ENCODE data around the gene SLC26A8.
"Not testable (repeated sequence)": the region's sequence is repeated elsewhere in the genome, so short reads cannot be mapped to it uniquely, and the experiment has no call there.

The SLC26A8 gene

GRCh38 chr6:36033144-36033543, 8.7 kb upstream of the SLC26A8 start:
- H3K9ac ChIP-seq (ENCODE audit: low read length in 2 of 2); H3K4me3 ChIP-seq (ENCODE audit: low read length in 2 of 2); H3K9me3 ChIP-seq (ENCODE audit: control insufficient read depth in 2 of 2, low read length in 2 of 2); H3K36me3 ChIP-seq (ENCODE audit: control insufficient read depth in 2 of 2, insufficient read depth in 2 of 2, low read length in 2 of 2); H3K27me3 ChIP-seq (ENCODE audit: control insufficient read depth in 1 of 2, insufficient read depth in 2 of 2, low read length in 2 of 2): not testable (repeated sequence)
- Histone ChIP-seq H3K27ac (ENCODE audit: low read length) (peak overlapping the region; percentile 24), H3K4me1 (ENCODE audit: control insufficient read depth, insufficient read depth, low read length) (peaks cover 31% of the 10 kb centered on the region)

GRCh38 chr6:36032261-36032660, 7.8 kb upstream of the SLC26A8 start:
- H3K4me1 ChIP-seq (ENCODE audit: control insufficient read depth, insufficient read depth, low read length) = peaks cover 28% of the 10 kb centered on the region
- no peaks in the 10 kb centered on the region for H3K36me3 ChIP-seq (ENCODE audit: control insufficient read depth in 2 of 2, insufficient read depth in 2 of 2, low read length in 2 of 2)
- H3K27me3 ChIP-seq (ENCODE audit: control insufficient read depth in 1 of 2, insufficient read depth in 2 of 2, low read length in 2 of 2) = no peaks in the 10 kb centered on the region
- no peaks in the 10 kb centered on the region for H3K9me3 ChIP-seq (ENCODE audit: control insufficient read depth in 2 of 2, low read length in 2 of 2)
- H3K27ac ChIP-seq (ENCODE audit: low read length) = peak overlapping the region; percentile 38
- H3K4me3 ChIP-seq (ENCODE audit: low read length in 2 of 2) = peak overlapping the region in 1 of 2 donors; percentile 1
- H3K9ac ChIP-seq (ENCODE audit: low read length in 2 of 2) = no peak overlapping the region

- Histone ChIP-seq H3K4me1 (ENCODE audit: control insufficient read depth, insufficient read depth, low read length) (peaks cover 22% of the 10 kb centered on the region), H3K9me3 (ENCODE audit: control insufficient read depth in 2 of 2, low read length in 2 of 2) (no peaks in the 10 kb centered on the region), H3K4me3 (ENCODE audit: low read length in 2 of 2) (peak overlapping the region; percentile 85 to 99), H3K27ac (ENCODE audit: low read length) (peak overlapping the region; percentile 88), H3K9ac (ENCODE audit: low read length in 2 of 2) (peak overlapping the region; percentile 89 to 93), H3K27me3 (ENCODE audit: control insufficient read depth in 1 of 2, insufficient read depth in 2 of 2, low read length in 2 of 2) (peaks cover 0 to 3% of the 10 kb centered on the region in 2 donors), H3K36me3 (ENCODE audit: control insufficient read depth in 2 of 2, insufficient read depth in 2 of 2, low read length in 2 of 2) (no peaks in the 10 kb centered on the region)
Measured at GRCh38 chr6:36029464-36029863, 5.0 kb upstream of the SLC26A8 start.

- H3K27me3 ChIP-seq (ENCODE audit: control insufficient read depth in 1 of 2, insufficient read depth in 2 of 2, low read length in 2 of 2) = peaks cover 4 to 8% of the 10 kb centered on the region in 2 donors
- H3K9ac ChIP-seq (ENCODE audit: low read length in 2 of 2) = peak overlapping the region; percentile 89 to 93
- no peaks in the 10 kb centered on the region for H3K9me3 ChIP-seq (ENCODE audit: control insufficient read depth in 2 of 2, low read length in 2 of 2)
- peak overlapping the region; percentile 88 for H3K27ac ChIP-seq (ENCODE audit: low read length)
- H3K4me1 ChIP-seq (ENCODE audit: control insufficient read depth, insufficient read depth, low read length) = peaks cover 19% of the 10 kb centered on the region
- no peaks in the 10 kb centered on the region for H3K36me3 ChIP-seq (ENCODE audit: control insufficient read depth in 2 of 2, insufficient read depth in 2 of 2, low read length in 2 of 2)
- peak overlapping the region; percentile 85 to 99 for H3K4me3 ChIP-seq (ENCODE audit: low read length in 2 of 2)
Measured at GRCh38 chr6:36028877-36029324, 4.5 kb upstream of the SLC26A8 start.

- peak overlapping the region; percentile 85 to 99 for H3K4me3 ChIP-seq (ENCODE audit: low read length in 2 of 2)
- peaks cover 7 to 12% of the 10 kb centered on the region in 2 donors for H3K27me3 ChIP-seq (ENCODE audit: control insufficient read depth in 1 of 2, insufficient read depth in 2 of 2, low read length in 2 of 2)
- no peaks in the 10 kb centered on the region for H3K9me3 ChIP-seq (ENCODE audit: control insufficient read depth in 2 of 2, low read length in 2 of 2)
- H3K27ac ChIP-seq (ENCODE audit: low read length) = peak overlapping the region; percentile 88
- H3K36me3 ChIP-seq (ENCODE audit: control insufficient read depth in 2 of 2, insufficient read depth in 2 of 2, low read length in 2 of 2) = no peaks in the 10 kb centered on the region
- peak overlapping the region; percentile 89 to 93 for H3K9ac ChIP-seq (ENCODE audit: low read length in 2 of 2)
- peaks cover 13% of the 10 kb centered on the region for H3K4me1 ChIP-seq (ENCODE audit: control insufficient read depth, insufficient read depth, low read length)
Measured at GRCh38 chr6:36028088-36028876, 3.8 kb upstream of the SLC26A8 start.

GRCh38 chr6:36027501-36028087, 3.2 kb upstream of the SLC26A8 start, which contains the start of gene MAPK14:
Gene MAPK14 (plus strand): TSS chr6:36027808. CDS start chr6:36028158, 350 bp downstream.
- Histone ChIP-seq H3K27ac (ENCODE audit: low read length) (peak within 1 kb of the TSS; percentile 88), H3K9me3 (ENCODE audit: control insufficient read depth in 2 of 2, low read length in 2 of 2) (no peaks in the 10 kb centered on the region), H3K27me3 (ENCODE audit: control insufficient read depth in 1 of 2, insufficient read depth in 2 of 2, low read length in 2 of 2) (peaks cover 7 to 12% of the 10 kb centered on the region in 2 donors), H3K4me1 (ENCODE audit: control insufficient read depth, insufficient read depth, low read length) (peaks cover 10% of the 10 kb centered on the region), H3K4me3 (ENCODE audit: low read length in 2 of 2) (peak within 1 kb of the TSS; percentile 85 to 99), H3K9ac (ENCODE audit: low read length in 2 of 2) (peak within 1 kb of the TSS; percentile 89 to 93), H3K36me3 (ENCODE audit: control insufficient read depth in 2 of 2, insufficient read depth in 2 of 2, low read length in 2 of 2) (no peaks in the 10 kb centered on the region)

- Histone ChIP-seq H3K27ac (ENCODE audit: low read length) (no peak overlapping the region), H3K27me3 (ENCODE audit: control insufficient read depth in 1 of 2, insufficient read depth in 2 of 2, low read length in 2 of 2) (peaks cover 7 to 12% of the 10 kb centered on the region in 2 donors), H3K4me1 (ENCODE audit: control insufficient read depth, insufficient read depth, low read length) (peaks cover 3% of the 10 kb centered on the region), H3K9me3 (ENCODE audit: control insufficient read depth in 2 of 2, low read length in 2 of 2) (no peaks in the 10 kb centered on the region), H3K36me3 (ENCODE audit: control insufficient read depth in 2 of 2, insufficient read depth in 2 of 2, low read length in 2 of 2) (no peaks in the 10 kb centered on the region), H3K4me3 (ENCODE audit: low read length in 2 of 2) (no peak overlapping the region), H3K9ac (ENCODE audit: low read length in 2 of 2) (no peak overlapping the region)
Measured at GRCh38 chr6:36025932-36026327, 1.5 kb upstream of the SLC26A8 start.

GRCh38 chr6:36025260-36025931, 955 bp upstream of the SLC26A8 start:
- Histone ChIP-seq H3K4me1 (ENCODE audit: control insufficient read depth, insufficient read depth, low read length) (peaks cover 3% of the 10 kb centered on the region), H3K27ac (ENCODE audit: low read length) (no peak overlapping the region), H3K4me3 (ENCODE audit: low read length in 2 of 2) (no peak overlapping the region), H3K9me3 (ENCODE audit: control insufficient read depth in 2 of 2, low read length in 2 of 2) (no peaks in the 10 kb centered on the region), H3K36me3 (ENCODE audit: control insufficient read depth in 2 of 2, insufficient read depth in 2 of 2, low read length in 2 of 2) (no peaks in the 10 kb centered on the region), H3K9ac (ENCODE audit: low read length in 2 of 2) (no peak overlapping the region), H3K27me3 (ENCODE audit: control insufficient read depth in 1 of 2, insufficient read depth in 2 of 2, low read length in 2 of 2) (peaks cover 7 to 12% of the 10 kb centered on the region in 2 donors)

GRCh38 chr6:36020154-36020553, 4.3 kb downstream of the SLC26A8 start:
- no peak overlapping the region for H3K27ac ChIP-seq (ENCODE audit: low read length)
- H3K27me3 ChIP-seq (ENCODE audit: control insufficient read depth in 1 of 2, insufficient read depth in 2 of 2, low read length in 2 of 2) = peaks cover 7 to 12% of the 10 kb centered on the region in 2 donors
- no peak overlapping the region for H3K4me3 ChIP-seq (ENCODE audit: low read length in 2 of 2)
- H3K4me1 ChIP-seq (ENCODE audit: control insufficient read depth, insufficient read depth, low read length) = no peaks in the 10 kb centered on the region
- H3K9ac ChIP-seq (ENCODE audit: low read length in 2 of 2) = no peak overlapping the region
- no peaks in the 10 kb centered on the region for H3K9me3 ChIP-seq (ENCODE audit: control insufficient read depth in 2 of 2, low read length in 2 of 2)
- H3K36me3 ChIP-seq (ENCODE audit: control insufficient read depth in 2 of 2, insufficient read depth in 2 of 2, low read length in 2 of 2) = no peaks in the 10 kb centered on the region

- Histone ChIP-seq H3K4me3 (ENCODE audit: low read length in 2 of 2) (no peak overlapping the region), H3K9ac (ENCODE audit: low read length in 2 of 2) (no peak overlapping the region), H3K27me3 (ENCODE audit: control insufficient read depth in 1 of 2, insufficient read depth in 2 of 2, low read length in 2 of 2) (peaks cover 6% of the 10 kb centered on the region in 2 donors), H3K36me3 (ENCODE audit: control insufficient read depth in 2 of 2, insufficient read depth in 2 of 2, low read length in 2 of 2) (no peaks in the 10 kb centered on the region), H3K9me3 (ENCODE audit: control insufficient read depth in 2 of 2, low read length in 2 of 2) (no peaks in the 10 kb centered on the region), H3K4me1 (ENCODE audit: control insufficient read depth, insufficient read depth, low read length) (no peaks in the 10 kb centered on the region), H3K27ac (ENCODE audit: low read length) (no peak overlapping the region)
Measured at GRCh38 chr6:36019167-36019566, 5.3 kb downstream of the SLC26A8 start.

Data from stomach smooth muscle (tissue), 2 donors.